OCI-LY7 (cell line): ENCODE measurements around the gene GTF3C1. TPM values are rescaled to one million over a fixed set of nuclear protein-coding genes. Genes with fewer than 3 reads are reported as not detected.

ENCODE experiments used
- BruUV-seq: library from RNA; stranded (reverse); fragments of 400-500 nt; replicated peaks from 2 replicates; lab custom pipeline; 2021; lab: Mats Ljungman, UMichigan
- CTCF ChIA-PET: fragments of 300-600 bp; sonication (Branson Sonifier 250); formaldehyde crosslinking; loops from one replicate; lab custom pipeline; 2022; ENCODE audit warnings: antibody characterized with exemption; ENCODE audit not compliant: unreplicated experiment; lab: Charles Lee
- POLR2A ChIA-PET: fragments of 300-600 bp; sonication (Branson Sonifier 250); formaldehyde crosslinking; loops from one replicate; lab custom pipeline; 2022; ENCODE audit warnings: antibody characterized with exemption; lab: Charles Lee
- DNase-seq: peaks from one replicate; pipeline ENCODE4 v3.0.0-alpha.2; 2015; ENCODE audit warnings: low spot score
- H2AFZ ChIP-seq: fragments of 200-600 bp; sonication (generic), shearing (Covaris generic); 2 replicates; pipeline ENCODE4 v1.6.1; 2014; ENCODE audit warnings: mild to moderate bottlenecking, antibody characterized with exemption, low read length, moderate library complexity
- H3K27ac ChIP-seq: fragments of 200-600 bp; sonication (generic); 2 replicates; pipeline ENCODE4 v1.5.1; 2014; ENCODE audit warnings: mixed run types, low read depth, mild to moderate bottlenecking, moderate library complexity, low read length, inconsistent platforms; ENCODE audit not compliant: poor library complexity, severe bottlenecking
- H3K36me3 ChIP-seq: fragments of 200-600 bp; sonication (generic); 2 replicates; pipeline ENCODE4 v1.6.1; 2014; ENCODE audit warnings: mild to moderate bottlenecking, antibody characterized with exemption, low read length, moderate library complexity, mixed read lengths; ENCODE audit not compliant: insufficient read depth
- H3K4me1 ChIP-seq: fragments of 200-600 bp; sonication (generic); 2 replicates; pipeline ENCODE4 v1.5.1; 2014; ENCODE audit warnings: mild to moderate bottlenecking, low read length; ENCODE audit not compliant: insufficient read depth, poor library complexity, severe bottlenecking
- H3K4me2 ChIP-seq: fragments of 200-600 bp; sonication (generic); 2 replicates; pipeline ENCODE4 v1.6.1; 2014; ENCODE audit warnings: mild to moderate bottlenecking, low read length
- H3K4me3 ChIP-seq: fragments of 200-600 bp; sonication (generic); 2 replicates; pipeline ENCODE4 v1.5.1; 2014; ENCODE audit warnings: mild to moderate bottlenecking, low read depth, low read length; ENCODE audit not compliant: poor library complexity, severe bottlenecking
- H3K79me2 ChIP-seq: fragments of 200-600 bp; sonication (generic); 2 replicates; pipeline ENCODE4 v1.6.1; 2016; ENCODE audit warnings: low read depth, mild to moderate bottlenecking, low read length, moderate library complexity, mixed read lengths; ENCODE audit not compliant: insufficient read depth
- H3K9me2 ChIP-seq: fragments of 200-600 bp; sonication (generic); 2 replicates; pipeline ENCODE4 v1.6.1; 2016; ENCODE audit warnings: mild to moderate bottlenecking, low read length, mixed read lengths; ENCODE audit not compliant: insufficient read depth
- H3K9me3 ChIP-seq: fragments of 200-600 bp; sonication (generic); 2 replicates; pipeline ENCODE4 v1.6.1; 2014; ENCODE audit warnings: mild to moderate bottlenecking, mixed run types, low read length, mixed read lengths
- H4K20me1 ChIP-seq: fragments of 200-600 bp; sonication (generic); 2 replicates; pipeline ENCODE4 v1.6.1; 2014; ENCODE audit warnings: mild to moderate bottlenecking, antibody characterized with exemption, low read length, moderate library complexity, mixed read lengths; ENCODE audit not compliant: insufficient read depth
- EZH2phosphoT487 ChIP-seq: fragments of 200-600 bp; sonication (generic); IDR thresholded peaks from 2 replicates; pipeline ENCODE4 v1.6.1; 2018; ENCODE audit warnings: low read depth, borderline replicate concordance, mild to moderate bottlenecking, mixed run types, antibody characterized with exemption, low read length, moderate library complexity, mixed read lengths
- intact Hi-C: fragments of 100-400 bp; cut with micrococcal nuclease; formaldehyde crosslinking; loops from one replicate; pipeline ENCODE4 v1.10.0; 2022; ENCODE audit not compliant: unreplicated experiment
- total RNA-seq, 2 experiments: library from RNA; depleted of rRNA in 1 of 2; stranded (reverse); fragments of >200 nt in 1 of 2; shearing (Covaris generic) in 1 of 2; gene quantifications; 2 replicates each; pipeline ENCODE4 v1.2.3, GENCODE V29; 2014 to 2022
- TF ChIP-seq, protein P1 (sequence below): fragments of 200-600 bp; sonication (generic); conservative IDR thresholded peaks from 2 replicates; pipeline ENCODE4 v1.5.1; 2014; ENCODE audit warnings: mild to moderate bottlenecking, antibody characterized with exemption, low read length, moderate library complexity, mixed read lengths

The GTF3C1 gene
- total RNA-seq, 2 experiments from 2014 or later = 48.3 to 57.1 TPM

GRCh38 chr16:27471661-27472060, 78.1 kb downstream of the GTF3C1 start:
- no peaks in the 10 kb centered on the region for H3K79me2 ChIP-seq
- no peak overlapping the region for H3K4me2 ChIP-seq
- H3K4me3 ChIP-seq = no peak overlapping the region
- intact Hi-C loops = no loop called here
- H4K20me1 ChIP-seq = no peaks in the 10 kb centered on the region
- BruUV-seq = no TSS peak
- POLR2A ChIA-PET = no interaction called here
- peaks cover 72% of the 10 kb centered on the region for H3K36me3 ChIP-seq
- H3K9me2 ChIP-seq = no peaks in the 10 kb centered on the region
- H3K27ac ChIP-seq = no peak overlapping the region
- no peak for TF ChIP-seq EZH2phosphoT487
- TF ChIP-seq, protein P1, sequence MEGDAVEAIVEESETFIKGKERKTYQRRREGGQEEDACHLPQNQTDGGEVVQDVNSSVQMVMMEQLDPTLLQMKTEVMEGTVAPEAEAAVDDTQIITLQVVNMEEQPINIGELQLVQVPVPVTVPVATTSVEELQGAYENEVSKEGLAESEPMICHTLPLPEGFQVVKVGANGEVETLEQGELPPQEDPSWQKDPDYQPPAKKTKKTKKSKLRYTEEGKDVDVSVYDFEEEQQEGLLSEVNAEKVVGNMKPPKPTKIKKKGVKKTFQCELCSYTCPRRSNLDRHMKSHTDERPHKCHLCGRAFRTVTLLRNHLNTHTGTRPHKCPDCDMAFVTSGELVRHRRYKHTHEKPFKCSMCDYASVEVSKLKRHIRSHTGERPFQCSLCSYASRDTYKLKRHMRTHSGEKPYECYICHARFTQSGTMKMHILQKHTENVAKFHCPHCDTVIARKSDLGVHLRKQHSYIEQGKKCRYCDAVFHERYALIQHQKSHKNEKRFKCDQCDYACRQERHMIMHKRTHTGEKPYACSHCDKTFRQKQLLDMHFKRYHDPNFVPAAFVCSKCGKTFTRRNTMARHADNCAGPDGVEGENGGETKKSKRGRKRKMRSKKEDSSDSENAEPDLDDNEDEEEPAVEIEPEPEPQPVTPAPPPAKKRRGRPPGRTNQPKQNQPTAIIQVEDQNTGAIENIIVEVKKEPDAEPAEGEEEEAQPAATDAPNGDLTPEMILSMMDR = no peak
- no peak for DNase-seq
- CTCF ChIA-PET = no interaction called here
- no peaks in the 10 kb centered on the region for H3K4me1 ChIP-seq
- H2AFZ ChIP-seq = no peak overlapping the region
- no peaks in the 10 kb centered on the region for H3K9me3 ChIP-seq

DNA sequence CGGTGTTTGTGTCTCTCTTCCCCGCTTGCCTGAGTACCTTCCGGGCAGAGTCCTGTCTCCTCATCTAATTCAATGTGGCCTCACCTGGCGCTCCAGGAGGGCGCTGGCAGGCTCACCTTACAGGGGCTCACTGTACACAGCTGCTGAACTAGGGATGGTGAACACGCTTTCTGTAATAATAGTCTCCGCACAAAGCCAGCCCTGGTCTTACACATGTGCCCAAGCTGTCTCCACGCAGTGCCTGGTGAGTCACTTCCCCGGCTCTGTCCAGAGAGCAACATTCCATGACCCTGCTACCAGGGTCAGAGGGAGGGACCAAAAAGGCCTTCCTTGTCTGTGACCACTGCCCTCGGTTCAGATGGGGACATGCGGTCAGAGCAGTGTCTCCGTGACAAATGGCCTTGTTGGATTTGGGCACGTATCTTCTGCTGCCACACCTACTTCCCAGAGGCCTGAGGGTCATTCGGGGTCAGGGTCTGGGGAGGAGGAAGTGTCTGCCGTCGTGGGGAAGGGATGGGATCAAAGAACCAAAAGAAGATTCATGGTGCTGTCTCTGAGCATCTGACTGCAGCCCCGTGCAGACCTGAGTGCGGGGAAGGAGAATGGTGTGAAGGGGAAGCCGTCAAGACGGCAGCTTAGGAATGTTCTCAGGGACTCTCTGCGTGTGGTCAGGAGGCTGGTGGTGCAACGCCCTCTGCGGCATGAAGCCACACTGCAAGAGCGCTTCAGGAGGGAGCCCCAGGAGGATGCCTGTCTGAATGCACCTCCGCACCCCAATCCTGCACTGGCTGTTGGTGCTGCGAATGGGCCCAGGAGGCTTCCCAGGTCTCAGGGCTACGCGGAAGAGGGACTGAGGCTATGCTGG, 78.9 kb downstream of the GTF3C1 start:
- H2AFZ ChIP-seq = no peak overlapping the region
- no peaks in the 10 kb centered on the region for H3K9me2 ChIP-seq
- H3K4me3 ChIP-seq = no peak overlapping the region
- no TSS peak for BruUV-seq
- CTCF ChIA-PET = no interaction called here
- POLR2A ChIA-PET = interaction anchor here (0.6 kb wide), 1 partner anchor 117 kb away, joined by 3 read pairs; no protein-coding TSS in a partner anchor
- no peak overlapping the region for H3K4me2 ChIP-seq
- intact Hi-C loops = no loop called here
- no peak overlapping the region for H3K27ac ChIP-seq
- no peaks in the 10 kb centered on the region for H3K4me1 ChIP-seq
- no peak for DNase-seq
- no peaks in the 10 kb centered on the region for H3K79me2 ChIP-seq
- H3K36me3 ChIP-seq = peaks cover 72% of the 10 kb centered on the region
- TF ChIP-seq, protein P1 = no peak
- no peak for TF ChIP-seq EZH2phosphoT487
- no peaks in the 10 kb centered on the region for H3K9me3 ChIP-seq
- H4K20me1 ChIP-seq = no peaks in the 10 kb centered on the region

GRCh38 chr16:27468941-27469531, 80.7 kb downstream of the GTF3C1 start:
- TF ChIP-seq, protein P1 = no peak
- no peak for TF ChIP-seq EZH2phosphoT487
- intact Hi-C loops = no loop called here
- Histone ChIP-seq H3K9me3 (no peaks in the 10 kb centered on the region), H3K36me3 (peaks cover 75% of the 10 kb centered on the region), H3K4me1 (no peaks in the 10 kb centered on the region), H3K9me2 (no peaks in the 10 kb centered on the region), H4K20me1 (no peaks in the 10 kb centered on the region), H3K27ac (no peak overlapping the region), H2AFZ (no peak overlapping the region), H3K4me3 (no peak overlapping the region), H3K4me2 (no peak overlapping the region), H3K79me2 (no peaks in the 10 kb centered on the region)
- no peak for DNase-seq
- CTCF ChIA-PET = no interaction called here
- POLR2A ChIA-PET = no interaction called here
- no TSS peak for BruUV-seq
